Calu3 (cell line): ENCODE results near the gene PRKN. TPM values are rescaled to one million over a fixed set of nuclear protein-coding genes. Genes with fewer than 3 reads are reported as not detected.

Experiments used
- BruUV-seq: library from RNA; stranded (reverse); fragments of 400-500 nt; replicated peaks from 2 replicates; lab custom pipeline; 2021; lab: Mats Ljungman, UMichigan
- CTCF ChIA-PET: fragments of 300-600 bp; sonication (Branson Sonifier 250); formaldehyde crosslinking; loops from one replicate; lab custom pipeline; 2022; ENCODE audit warnings: antibody characterized with exemption; lab: Charles Lee
- DNase-seq: peaks from one replicate; pipeline ENCODE4 v3.0.0; 2022
- H3K27ac Mint-ChIP-seq: one replicate; pipeline ENCODE4 v1.8.0; 2022; ENCODE audit warnings: mixed read lengths; ENCODE audit not compliant: unreplicated experiment
- H3K27me3 Mint-ChIP-seq: one replicate; pipeline ENCODE4 v1.8.0; 2022; ENCODE audit warnings: mixed read lengths; ENCODE audit not compliant: unreplicated experiment
- H3K36me3 Mint-ChIP-seq: one replicate; pipeline ENCODE4 v1.8.0; 2022; ENCODE audit warnings: mild to moderate bottlenecking, moderate library complexity, mixed read lengths; ENCODE audit not compliant: insufficient read depth, unreplicated experiment
- H3K4me1 Mint-ChIP-seq: one replicate; pipeline ENCODE4 v1.8.0; 2022; ENCODE audit warnings: mild to moderate bottlenecking, low read depth, mixed read lengths; ENCODE audit not compliant: unreplicated experiment
- H3K4me3 Mint-ChIP-seq: one replicate; pipeline ENCODE4 v1.8.0; 2022; ENCODE audit warnings: mild to moderate bottlenecking, low read depth, moderate library complexity, mixed read lengths; ENCODE audit not compliant: unreplicated experiment
- H3K9me3 Mint-ChIP-seq: one replicate; pipeline ENCODE4 v1.8.0; 2022; ENCODE audit warnings: low read depth, mixed read lengths; ENCODE audit not compliant: unreplicated experiment
- intact Hi-C: fragments of 100-400 bp; cut with micrococcal nuclease; formaldehyde crosslinking; loops from one replicate; pipeline ENCODE4 v1.10.0; 2022; ENCODE audit not compliant: unreplicated experiment
- total RNA-seq: library from RNA; stranded (reverse); gene quantifications from 2 replicates; pipeline ENCODE4 v1.2.3, GENCODE V29; 2022
- TF ChIP-seq, protein P1 (sequence below): fragments of 200-600 bp; IDR thresholded peaks from one replicate; pipeline ENCODE4 v1.8.0; 2022; ENCODE audit warnings: antibody characterized with exemption; ENCODE audit not compliant: unreplicated experiment

Gene PRKN
- total RNA-seq, 1 experiment from 2014 or later: 3.8 TPM

DNA sequence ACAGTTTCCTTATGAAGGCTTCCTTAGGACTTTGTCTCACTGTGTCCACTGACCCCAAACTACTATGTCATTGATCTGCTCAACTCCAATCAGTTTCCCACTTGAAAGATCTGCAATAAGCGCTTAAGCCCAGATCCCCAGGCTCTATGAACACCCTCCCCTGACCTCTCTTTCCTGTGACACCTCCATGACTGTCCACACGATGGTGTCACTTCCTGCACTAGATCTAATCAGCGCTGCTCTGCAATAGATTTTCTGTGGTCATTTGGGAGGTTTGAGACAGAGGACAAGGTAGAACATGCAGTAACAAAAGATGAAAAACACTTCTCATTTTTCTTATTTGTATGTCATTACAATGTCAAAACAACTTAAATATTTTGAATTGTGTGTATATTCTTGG, 1149.1 kb downstream of the PRKN start:
- H3K4me3 Mint-ChIP-seq: no peak overlapping the region
- H3K27me3 Mint-ChIP-seq: no peaks in the 10 kb centered on the region
- no peak for DNase-seq
- no peak overlapping the region for H3K27ac Mint-ChIP-seq
- H3K4me1 Mint-ChIP-seq: no peaks in the 10 kb centered on the region
- TF ChIP-seq, protein P1, sequence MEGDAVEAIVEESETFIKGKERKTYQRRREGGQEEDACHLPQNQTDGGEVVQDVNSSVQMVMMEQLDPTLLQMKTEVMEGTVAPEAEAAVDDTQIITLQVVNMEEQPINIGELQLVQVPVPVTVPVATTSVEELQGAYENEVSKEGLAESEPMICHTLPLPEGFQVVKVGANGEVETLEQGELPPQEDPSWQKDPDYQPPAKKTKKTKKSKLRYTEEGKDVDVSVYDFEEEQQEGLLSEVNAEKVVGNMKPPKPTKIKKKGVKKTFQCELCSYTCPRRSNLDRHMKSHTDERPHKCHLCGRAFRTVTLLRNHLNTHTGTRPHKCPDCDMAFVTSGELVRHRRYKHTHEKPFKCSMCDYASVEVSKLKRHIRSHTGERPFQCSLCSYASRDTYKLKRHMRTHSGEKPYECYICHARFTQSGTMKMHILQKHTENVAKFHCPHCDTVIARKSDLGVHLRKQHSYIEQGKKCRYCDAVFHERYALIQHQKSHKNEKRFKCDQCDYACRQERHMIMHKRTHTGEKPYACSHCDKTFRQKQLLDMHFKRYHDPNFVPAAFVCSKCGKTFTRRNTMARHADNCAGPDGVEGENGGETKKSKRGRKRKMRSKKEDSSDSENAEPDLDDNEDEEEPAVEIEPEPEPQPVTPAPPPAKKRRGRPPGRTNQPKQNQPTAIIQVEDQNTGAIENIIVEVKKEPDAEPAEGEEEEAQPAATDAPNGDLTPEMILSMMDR: no peak
- BruUV-seq: no TSS peak
- H3K36me3 Mint-ChIP-seq: no peaks in the 10 kb centered on the region
- intact Hi-C loops: no loop called here
- H3K9me3 Mint-ChIP-seq: peaks cover 4% of the 10 kb centered on the region
- CTCF ChIA-PET: no interaction called here

DNA sequence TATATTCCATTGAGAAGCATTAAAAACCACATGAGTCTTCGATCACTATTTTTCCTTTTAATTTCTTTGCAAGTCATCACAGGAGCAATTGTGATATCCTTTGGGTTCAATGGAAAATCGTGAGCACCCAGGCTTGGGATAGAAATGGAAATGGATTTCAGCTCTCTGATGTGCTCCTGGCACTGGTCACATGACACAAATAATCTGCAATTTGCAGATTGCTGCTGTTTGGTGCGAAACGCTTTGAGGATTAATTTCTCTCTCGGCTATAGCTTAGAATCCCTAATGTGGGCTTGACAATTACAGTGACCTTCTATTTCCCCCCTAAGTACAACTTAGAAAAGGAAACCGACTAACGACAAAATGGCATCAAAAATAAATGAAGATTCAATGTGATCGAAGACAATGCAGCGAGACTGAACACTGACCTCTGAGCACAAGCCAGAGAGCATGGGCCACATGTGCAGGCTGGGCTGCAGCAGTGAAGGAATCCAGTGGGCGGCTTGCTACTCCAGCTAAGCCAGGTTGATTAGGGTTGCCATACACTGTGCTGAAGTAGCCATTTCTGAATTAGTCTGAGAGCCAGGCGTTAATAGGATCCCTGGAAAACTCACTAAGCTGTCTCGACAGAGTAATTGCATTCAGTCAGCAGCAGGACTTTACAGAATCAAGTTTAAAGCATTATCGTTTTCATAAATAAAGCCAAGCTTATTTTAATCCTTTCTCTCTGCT, 1151.9 kb downstream of the PRKN start:
- intact Hi-C loops: no loop called here
- no peak for DNase-seq
- Mint-ChIP-seq H3K36me3 (no peaks in the 10 kb centered on the region), H3K4me1 (no peaks in the 10 kb centered on the region), H3K27me3 (no peaks in the 10 kb centered on the region), H3K27ac (no peak overlapping the region), H3K9me3 (peaks cover 4% of the 10 kb centered on the region), H3K4me3 (no peak overlapping the region)
- BruUV-seq: no TSS peak
- CTCF ChIA-PET: no interaction called here
- TF ChIP-seq, protein P1: no peak

DNA sequence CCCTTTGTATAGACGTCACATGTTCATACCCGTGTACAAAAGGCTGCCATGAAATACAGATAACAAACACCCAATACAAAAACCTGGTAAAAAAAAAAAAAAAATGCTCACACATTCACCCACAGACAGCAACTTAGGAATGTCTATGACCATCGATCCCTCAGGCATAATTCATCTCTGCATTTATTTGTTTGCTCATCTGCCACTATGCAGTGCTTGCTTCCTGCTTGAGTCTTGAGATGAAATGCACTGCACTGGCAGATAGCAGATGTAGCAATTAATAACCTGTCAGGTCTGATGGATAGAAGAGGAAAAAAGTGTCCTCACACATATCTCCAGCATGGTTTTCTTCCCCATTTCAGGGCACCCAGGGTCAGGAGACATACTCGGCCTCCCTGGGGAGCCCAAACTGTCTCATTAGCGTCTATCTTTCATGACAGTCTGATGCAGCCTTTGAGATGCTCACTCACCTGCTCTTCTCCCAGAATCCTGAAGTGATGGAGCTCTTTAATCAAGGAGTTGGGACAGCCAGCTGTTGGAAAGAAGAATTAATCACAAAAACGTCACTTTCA, 1158.6 kb downstream of the PRKN start:
- no peak for DNase-seq
- CTCF ChIA-PET: no interaction called here
- intact Hi-C loops: no loop called here
- Mint-ChIP-seq H3K36me3 (no peaks in the 10 kb centered on the region), H3K4me3 (no peak overlapping the region), H3K9me3 (peaks cover 2% of the 10 kb centered on the region), H3K27me3 (no peaks in the 10 kb centered on the region), H3K27ac (no peak overlapping the region), H3K4me1 (no peaks in the 10 kb centered on the region)
- TF ChIP-seq, protein P1: no peak
- BruUV-seq: no TSS peak

DNA sequence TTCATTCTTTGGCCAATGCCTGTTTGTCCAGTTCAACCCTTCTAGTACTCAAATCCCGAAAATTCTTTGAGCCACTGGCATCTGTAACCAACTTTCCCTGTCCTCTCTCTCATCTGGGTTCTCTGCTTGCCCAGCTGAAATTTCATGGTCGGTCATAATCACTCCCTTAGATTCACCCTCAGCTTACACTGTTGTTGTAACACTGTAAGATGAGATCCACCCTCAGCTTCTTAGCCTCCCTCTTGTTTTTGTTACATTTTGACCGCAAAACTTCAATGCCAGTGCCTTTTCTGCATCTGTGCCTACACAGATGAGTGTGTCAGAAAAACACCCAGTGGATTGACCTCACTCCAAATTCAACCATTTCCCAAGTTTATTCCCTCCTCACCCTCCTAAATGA, 1162.6 kb downstream of the PRKN start:
- H3K9me3 Mint-ChIP-seq: no peaks in the 10 kb centered on the region
- DNase-seq: no peak
- CTCF ChIA-PET: interaction anchor here (0.5 kb wide), 1 partner anchor 73 kb away, joined by 4 read pairs; no protein-coding TSS in a partner anchor
- TF ChIP-seq, protein P1: no peak
- H3K4me3 Mint-ChIP-seq: no peak overlapping the region
- H3K36me3 Mint-ChIP-seq: no peaks in the 10 kb centered on the region
- intact Hi-C loops: no loop called here
- no peaks in the 10 kb centered on the region for H3K4me1 Mint-ChIP-seq
- H3K27me3 Mint-ChIP-seq: no peaks in the 10 kb centered on the region
- no peak overlapping the region for H3K27ac Mint-ChIP-seq
- no TSS peak for BruUV-seq
